ENCODE measurements around the gene IGFN1.

The IGFN1 gene

DNA sequence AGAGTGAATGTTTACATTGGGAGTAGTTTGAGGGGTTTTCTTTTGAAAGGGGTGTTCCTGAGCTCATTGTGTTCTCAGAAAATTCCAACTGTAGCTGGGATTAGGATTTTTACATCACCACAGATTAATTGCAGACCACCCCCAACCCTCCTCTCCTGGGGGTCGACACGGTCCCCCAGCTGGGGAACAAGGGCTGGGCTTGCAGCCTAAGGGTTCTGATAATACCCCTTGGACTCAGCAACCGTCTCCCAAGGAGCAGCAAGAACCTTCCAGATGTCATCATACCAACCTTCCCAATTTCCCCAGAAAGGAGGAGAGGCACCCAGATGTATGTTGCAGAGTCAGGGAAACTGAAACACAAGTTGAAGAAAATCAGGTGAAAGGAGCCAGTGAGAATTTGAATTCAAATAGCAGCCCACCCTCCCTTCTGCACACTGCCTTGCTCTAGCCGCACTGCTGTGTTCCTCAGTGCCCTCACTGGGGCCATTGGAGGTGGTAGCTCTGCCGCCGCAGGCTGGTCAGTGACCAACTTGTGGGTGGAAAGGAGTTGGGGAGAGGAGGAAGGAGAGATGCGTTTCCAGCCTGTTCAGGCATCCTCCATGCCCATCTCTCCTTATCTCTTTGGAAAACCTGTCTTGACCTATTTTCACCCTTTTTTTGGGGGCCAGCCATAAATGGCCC is 14.7 kb upstream of the IGFN1 start:
- TF ChIP-seq, protein P1, sequence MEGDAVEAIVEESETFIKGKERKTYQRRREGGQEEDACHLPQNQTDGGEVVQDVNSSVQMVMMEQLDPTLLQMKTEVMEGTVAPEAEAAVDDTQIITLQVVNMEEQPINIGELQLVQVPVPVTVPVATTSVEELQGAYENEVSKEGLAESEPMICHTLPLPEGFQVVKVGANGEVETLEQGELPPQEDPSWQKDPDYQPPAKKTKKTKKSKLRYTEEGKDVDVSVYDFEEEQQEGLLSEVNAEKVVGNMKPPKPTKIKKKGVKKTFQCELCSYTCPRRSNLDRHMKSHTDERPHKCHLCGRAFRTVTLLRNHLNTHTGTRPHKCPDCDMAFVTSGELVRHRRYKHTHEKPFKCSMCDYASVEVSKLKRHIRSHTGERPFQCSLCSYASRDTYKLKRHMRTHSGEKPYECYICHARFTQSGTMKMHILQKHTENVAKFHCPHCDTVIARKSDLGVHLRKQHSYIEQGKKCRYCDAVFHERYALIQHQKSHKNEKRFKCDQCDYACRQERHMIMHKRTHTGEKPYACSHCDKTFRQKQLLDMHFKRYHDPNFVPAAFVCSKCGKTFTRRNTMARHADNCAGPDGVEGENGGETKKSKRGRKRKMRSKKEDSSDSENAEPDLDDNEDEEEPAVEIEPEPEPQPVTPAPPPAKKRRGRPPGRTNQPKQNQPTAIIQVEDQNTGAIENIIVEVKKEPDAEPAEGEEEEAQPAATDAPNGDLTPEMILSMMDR (IDR thresholded peaks at IDR 0.05): no peak

DNA sequence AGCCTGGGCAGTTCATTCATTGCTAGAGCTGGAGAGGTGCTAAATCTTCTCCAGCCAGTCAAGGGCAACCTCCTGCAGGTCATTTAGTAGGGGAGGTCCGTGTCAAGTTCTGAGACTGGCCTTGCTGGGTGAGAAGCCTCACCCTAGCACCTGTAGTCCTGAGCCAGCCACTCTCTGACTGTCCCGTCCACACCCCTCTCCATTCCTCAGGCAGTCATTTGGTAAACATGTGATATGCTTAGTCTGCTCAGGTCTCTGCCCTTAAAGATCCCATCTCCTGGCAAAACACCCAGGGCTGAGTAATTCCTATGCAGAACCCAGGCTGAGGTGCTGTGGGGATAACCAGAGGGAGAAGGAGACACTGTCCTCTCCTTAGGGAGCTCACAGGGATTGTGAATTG is 13.7 kb upstream of the IGFN1 start:
- TF ChIP-seq, protein P1 (IDR thresholded peaks at IDR 0.05): no peak

DNA sequence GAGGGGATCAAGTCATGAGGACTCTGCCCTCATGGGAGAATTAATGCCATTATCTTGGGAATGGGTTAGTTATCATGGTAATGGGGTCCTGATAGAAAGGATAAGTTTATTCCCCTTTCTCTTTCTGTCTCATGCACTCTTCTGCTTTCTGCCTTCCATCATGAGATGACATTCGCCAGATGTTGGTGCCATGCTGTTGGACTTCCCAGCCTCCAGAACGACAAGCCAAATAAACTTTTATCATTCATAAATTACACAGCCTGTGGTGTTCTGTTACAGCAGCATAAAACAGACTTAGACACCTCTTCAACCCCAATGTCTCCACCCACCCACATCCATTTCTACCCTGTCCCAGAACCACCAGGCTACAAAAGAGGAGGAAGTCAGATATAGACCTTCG is 11.9 kb upstream of the IGFN1 start:
- TF ChIP-seq, protein P1 (IDR thresholded peaks at IDR 0.05): no peak

DNA sequence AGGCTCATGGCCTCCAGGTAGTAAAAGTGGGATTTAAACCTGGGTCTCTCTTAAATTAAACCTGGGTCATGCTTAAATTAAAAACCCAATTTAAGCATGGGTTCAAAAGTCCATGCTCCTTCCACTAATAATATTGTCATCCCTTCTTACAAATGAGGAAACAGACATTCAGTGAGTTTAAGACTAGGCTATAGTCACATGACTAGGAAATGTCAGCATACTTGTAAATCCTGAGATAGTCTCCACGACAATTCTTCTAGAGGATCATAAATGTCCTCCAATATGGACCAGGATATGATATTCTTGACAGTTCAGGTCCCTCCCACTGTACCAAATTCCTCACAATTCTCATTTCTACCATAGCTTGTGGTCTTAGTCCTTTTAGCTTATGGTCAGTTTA is 10.5 kb upstream of the IGFN1 start:
- TF ChIP-seq, protein P1 (IDR thresholded peaks at IDR 0.05): no peak

DNA sequence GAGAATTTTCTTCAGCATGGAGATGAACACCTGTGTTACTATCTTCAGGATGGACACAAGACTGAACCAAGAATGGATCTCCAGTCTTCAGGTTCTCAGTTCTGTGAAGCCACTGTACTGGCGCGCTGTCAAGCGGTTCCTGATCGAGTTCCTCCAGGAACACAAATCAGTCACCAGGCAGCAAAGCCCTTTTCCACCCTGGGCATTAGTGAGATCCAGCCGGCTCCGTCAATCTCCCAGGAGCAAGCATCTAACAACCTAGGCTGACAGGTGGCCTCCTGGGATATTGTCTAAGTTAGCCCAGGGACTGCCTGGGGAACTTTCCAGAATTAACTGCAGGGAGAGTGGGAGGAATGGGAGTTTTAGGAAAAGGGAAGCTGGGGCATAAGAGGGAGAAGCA is 9.7 kb upstream of the IGFN1 start:
- TF ChIP-seq, protein P1 (IDR thresholded peaks at IDR 0.05): no peak

DNA sequence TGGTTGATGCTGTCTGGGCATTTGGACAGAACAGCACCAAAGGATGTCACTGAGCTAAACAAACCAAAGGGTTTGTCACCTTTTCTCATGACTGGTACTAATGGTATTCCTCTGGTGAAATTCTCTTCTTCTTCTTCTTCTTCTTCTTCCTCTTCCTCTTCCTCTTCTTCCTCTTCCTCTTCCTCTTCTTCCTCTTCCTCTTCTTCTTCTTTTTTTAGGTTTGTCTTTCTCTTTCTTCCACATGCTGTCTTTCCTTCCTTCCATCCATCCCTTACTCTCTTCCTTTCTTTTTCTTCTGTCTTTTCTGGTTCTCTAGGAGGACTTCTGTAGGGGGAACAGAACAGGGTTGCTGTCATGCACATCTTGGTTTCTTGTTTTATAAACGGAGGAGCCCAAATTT is 9.3 kb upstream of the IGFN1 start:
- TF ChIP-seq, protein P1 (IDR thresholded peaks at IDR 0.05): no peak

DNA sequence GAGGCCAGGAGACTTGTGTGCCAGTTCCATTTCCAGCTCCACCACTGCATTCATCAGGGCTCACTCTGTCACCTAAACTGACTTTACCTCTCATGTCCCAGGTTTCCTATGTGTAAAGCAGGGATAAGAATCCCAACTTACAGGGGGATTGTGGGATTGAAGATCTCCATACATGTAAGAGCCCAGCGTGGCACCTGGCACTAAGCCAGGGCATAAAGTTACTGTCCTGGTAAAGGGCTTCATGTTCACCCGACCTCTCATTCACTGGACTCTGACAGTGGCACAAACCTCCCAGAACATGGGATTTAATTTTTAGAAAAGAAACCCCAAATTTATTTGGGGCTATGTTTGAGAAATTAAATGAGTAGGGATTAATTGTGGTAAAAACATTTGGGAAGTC is 8.9 kb upstream of the IGFN1 start:
- TF ChIP-seq, protein P1 (IDR thresholded peaks at IDR 0.05): no peak

DNA sequence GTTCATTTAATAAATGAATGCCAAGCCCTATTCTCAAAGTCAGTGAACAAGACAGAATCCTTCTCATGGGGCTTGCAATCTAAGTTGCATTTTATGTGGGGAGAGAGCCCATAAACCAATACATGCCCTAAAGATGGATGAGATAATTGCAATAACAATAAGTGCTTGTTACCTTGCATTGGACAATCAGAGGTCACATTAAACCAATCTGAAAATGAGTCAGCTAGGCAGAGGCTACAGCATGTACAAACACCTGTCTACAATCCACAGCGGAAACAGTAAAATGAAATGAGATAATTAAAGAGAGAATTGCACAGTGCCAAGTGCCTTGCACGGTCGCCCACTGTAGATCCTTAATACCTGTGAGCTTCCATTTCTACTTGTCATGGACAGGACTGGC is 7.4 kb upstream of the IGFN1 start:
- TF ChIP-seq, protein P1 (IDR thresholded peaks at IDR 0.05): no peak
